K562 (cell line): Measurements from ENCODE around the gene ISYNA1. TPM values are rescaled to one million over a fixed set of nuclear protein-coding genes. Genes with fewer than 3 reads are reported as not detected.

Experiments used
- BRF2 ChIP-seq: IDR thresholded peaks from 3 replicates; pipeline ENCODE4 v1.6.1; 2011; ENCODE audit warnings: borderline replicate concordance, mild to moderate bottlenecking; ENCODE audit not compliant: insufficient read length, insufficient read depth
- CBX2 ChIP-seq: fragments of 200-600 bp; sonication (generic); IDR thresholded peaks from one replicate; pipeline ENCODE4 v1.6.1; 2012; ENCODE audit warnings: mild to moderate bottlenecking, low read length, inconsistent platforms; ENCODE audit not compliant: insufficient read depth, poor library complexity, severe bottlenecking
- DPF2 ChIP-seq: fragments of 450-650 bp; IDR thresholded peaks from 2 replicates; pipeline ENCODE4 v1.6.1; 2016
- ELF1 ChIP-seq: fragments of 200-800 bp; sonication (Bioruptor generic); IDR thresholded peaks from 2 replicates; pipeline ENCODE4 v1.6.1; 2016; ENCODE audit warnings: missing genetic modification characterization, missing compliant biosample characterization
- HEY1 ChIP-seq: fragments of 250-450 bp; sonication (Bioruptor Pico); IDR thresholded peaks from 2 replicates; pipeline ENCODE4 v1.5.0; 2020; ENCODE audit warnings: mild to moderate bottlenecking, moderate library complexity, borderline replicate concordance
- MAFG ChIP-seq: fragments of 450-650 bp; conservative IDR thresholded peaks from 2 replicates; pipeline ENCODE4 v1.6.1; 2016; ENCODE audit warnings: missing genetic modification characterization, missing compliant biosample characterization
- MEIS2 ChIP-seq: fragments of 450-650 bp; IDR thresholded peaks from 2 replicates; pipeline ENCODE4 v1.6.1; 2014; ENCODE audit warnings: mild to moderate bottlenecking; ENCODE audit not compliant: partially characterized antibody
- MIER1 ChIP-seq: fragments of 450-650 bp; IDR thresholded peaks from 2 replicates; pipeline ENCODE4 v1.6.1; 2016; ENCODE audit warnings: antibody characterized with exemption, mild to moderate bottlenecking, low read depth
- NELFE ChIP-seq: IDR thresholded peaks from 2 replicates; pipeline ENCODE4 v1.6.1; 2011; ENCODE audit warnings: mild to moderate bottlenecking; ENCODE audit not compliant: insufficient read depth, insufficient read length
- NFE2 ChIP-seq: IDR thresholded peaks from 2 replicates; pipeline ENCODE4 v1.6.1; 2014; ENCODE audit warnings: antibody characterized with exemption, low read depth
- NFE2L1 ChIP-seq: fragments of 450-650 bp; IDR thresholded peaks from 2 replicates; pipeline ENCODE4 v1.6.1; 2016; ENCODE audit warnings: missing genetic modification characterization, low read depth, mild to moderate bottlenecking, missing compliant biosample characterization, moderate library complexity, borderline replicate concordance
- NUFIP1 ChIP-seq: fragments of 450-650 bp; IDR thresholded peaks from 2 replicates; pipeline ENCODE4 v1.6.1; 2018; ENCODE audit not compliant: partially characterized antibody
- POLR3G ChIP-seq: IDR thresholded peaks from 2 replicates; pipeline ENCODE4 v1.6.1; 2011; ENCODE audit not compliant: insufficient read length, insufficient replicate concordance; ENCODE audit errors: extremely low read depth
- RNF2 ChIP-seq: sonication (generic); IDR thresholded peaks from 2 replicates; pipeline ENCODE4 v1.6.1; 2016
- SAFB ChIP-seq: fragments of 200-400 bp; formaldehyde crosslinking; IDR thresholded peaks from 2 replicates; pipeline ENCODE4 v1.6.1; 2017; ENCODE audit warnings: low read depth, low read length, borderline replicate concordance
- SNRNP70 ChIP-seq: fragments of 200-400 bp; formaldehyde crosslinking; optimal IDR thresholded peaks from 2 replicates; pipeline ENCODE3; 2017; ENCODE audit warnings: low read depth, low read length
- THAP12 ChIP-seq: fragments of 250-450 bp; sonication (Bioruptor Pico); IDR thresholded peaks from 2 replicates; pipeline ENCODE4 v1.9.0; 2021; ENCODE audit warnings: mild to moderate bottlenecking, inconsistent platforms
- ZNF316 ChIP-seq: fragments of 450-650 bp; IDR thresholded peaks from 2 replicates; pipeline ENCODE4 v1.6.1; 2016
- ZNF668 ChIP-seq: fragments of 250-450 bp; sonication (Bioruptor Pico); IDR thresholded peaks from 2 replicates; pipeline ENCODE4 v1.8.0; 2022; ENCODE audit warnings: mild to moderate bottlenecking, inconsistent platforms
- ZNF717 ChIP-seq: fragments of 250-450 bp; sonication (Bioruptor Pico); IDR thresholded peaks from 2 replicates; pipeline ENCODE4 v1.5.0; 2021
- ZNF780A ChIP-seq: fragments of 250-450 bp; sonication (Bioruptor Pico); IDR thresholded peaks from 2 replicates; pipeline ENCODE4 v1.5.0; 2021; ENCODE audit warnings: mild to moderate bottlenecking
- polyA plus RNA-seq, 8 experiments: library from polyadenylated mRNA; depleted of rRNA in 4 of 8; stranded (reverse) in 5 of 8; unstranded in 3 of 8; fragments of >200 nt; fragmentation: Nextera tagmentation in 2 of 8; fragmentation: Illumina TruSeq in 1 of 8; extraction: Ambion mirVana in 2 of 8; extraction: Trizol in 1 of 8; gene quantifications; 2 replicates each; pipeline versions ENCODE4 v1.2.1 to v1.2.3, GENCODE V29; 2011 to 2014; ENCODE audit warnings: inconsistent platforms in 1 of 8, missing spikeins in 1 of 8
- total RNA-seq, 7 experiments: library from RNA; depleted of rRNA in 6 of 7; stranded (reverse); fragments of >200 nt in 6 of 7; fragmentation: Illumina TruSeq in 2 of 7; extraction: Trizol in 2 of 7; gene quantifications; 2 replicates each; pipeline versions ENCODE4 v1.2.1 to v1.2.3, GENCODE V29; 2011 to 2021; ENCODE audit warnings: low replicate concordance in 1 of 7
- TF ChIP-seq, protein P1 (sequence below): fragments of 450-650 bp; IDR thresholded peaks from 2 replicates; pipeline ENCODE4 v1.7.0; 2016; ENCODE audit warnings: borderline replicate concordance
- TF ChIP-seq, protein P2 (sequence below): sonication (generic); formaldehyde crosslinking; IDR thresholded peaks from 2 replicates; pipeline ENCODE4 v1.8.0; 2022; ENCODE audit warnings: missing genetic modification reagents, mild to moderate bottlenecking, borderline replicate concordance

Gene ISYNA1
- total and polyA plus RNA-seq, 9 of the 15 experiments (the other 6 are each of a cell fraction or from before 2014, with no cell fraction given) = 21.8 to 460 (median 93.2) TPM

- TF ChIP-seq POLR3G = no peak
- no peak for TF ChIP-seq BRF2
- TF ChIP-seq HEY1 = no peak
- no peak for TF ChIP-seq MEIS2
- no peak for TF ChIP-seq DPF2
- TF ChIP-seq THAP12 = no peak
- no peak for TF ChIP-seq NFE2L1
- TF ChIP-seq, protein P1, sequence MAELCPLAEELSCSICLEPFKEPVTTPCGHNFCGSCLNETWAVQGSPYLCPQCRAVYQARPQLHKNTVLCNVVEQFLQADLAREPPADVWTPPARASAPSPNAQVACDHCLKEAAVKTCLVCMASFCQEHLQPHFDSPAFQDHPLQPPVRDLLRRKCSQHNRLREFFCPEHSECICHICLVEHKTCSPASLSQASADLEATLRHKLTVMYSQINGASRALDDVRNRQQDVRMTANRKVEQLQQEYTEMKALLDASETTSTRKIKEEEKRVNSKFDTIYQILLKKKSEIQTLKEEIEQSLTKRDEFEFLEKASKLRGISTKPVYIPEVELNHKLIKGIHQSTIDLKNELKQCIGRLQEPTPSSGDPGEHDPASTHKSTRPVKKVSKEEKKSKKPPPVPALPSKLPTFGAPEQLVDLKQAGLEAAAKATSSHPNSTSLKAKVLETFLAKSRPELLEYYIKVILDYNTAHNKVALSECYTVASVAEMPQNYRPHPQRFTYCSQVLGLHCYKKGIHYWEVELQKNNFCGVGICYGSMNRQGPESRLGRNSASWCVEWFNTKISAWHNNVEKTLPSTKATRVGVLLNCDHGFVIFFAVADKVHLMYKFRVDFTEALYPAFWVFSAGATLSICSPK = no peak
- TF ChIP-seq, protein P2, sequence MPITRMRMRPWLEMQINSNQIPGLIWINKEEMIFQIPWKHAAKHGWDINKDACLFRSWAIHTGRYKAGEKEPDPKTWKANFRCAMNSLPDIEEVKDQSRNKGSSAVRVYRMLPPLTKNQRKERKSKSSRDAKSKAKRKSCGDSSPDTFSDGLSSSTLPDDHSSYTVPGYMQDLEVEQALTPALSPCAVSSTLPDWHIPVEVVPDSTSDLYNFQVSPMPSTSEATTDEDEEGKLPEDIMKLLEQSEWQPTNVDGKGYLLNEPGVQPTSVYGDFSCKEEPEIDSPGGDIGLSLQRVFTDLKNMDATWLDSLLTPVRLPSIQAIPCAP (CRISPR knock-in tag) = no peak
- TF ChIP-seq NFE2 = no peak
- no peak for TF ChIP-seq ELF1 (tag)
- no peak for TF ChIP-seq NELFE
- TF ChIP-seq RNF2 = no peak
- TF ChIP-seq CBX2 = no peak
- no peak for TF ChIP-seq ZNF668 (CRISPR knock-in tag)
- no peak for TF ChIP-seq MAFG
- no peak for TF ChIP-seq ZNF780A (CRISPR knock-in tag)
- TF ChIP-seq ZNF316 = no peak
- TF ChIP-seq SNRNP70 = no peak
- no peak for TF ChIP-seq MIER1
- TF ChIP-seq NUFIP1 = no peak
- TF ChIP-seq ZNF717 (CRISPR knock-in tag) = no peak
- TF ChIP-seq SAFB = no peak
These were observed 13.3 kb upstream of the ISYNA1 start (continued) for GRCh38 chr19:18450931-18451836.
